NCI-H226 (cell line): ENCODE results near the gene CTSS.
"Not testable (repeated sequence)": the region's sequence is repeated elsewhere in the genome, so short reads cannot be mapped to it uniquely, and the experiment has no call there.

Experiments used
- DNase-seq: peaks from one replicate; pipeline ENCODE4 v3.0.0-alpha.2; 2015

The CTSS gene

GRCh38 chr1:150765296-150765976 is at the start of gene CTSS:
TSS of gene CTSS (minus strand) at chr1:150765778. CDS start at chr1:150764763, 1,015 bp downstream.
- DNase-seq, result no peak

GRCh38 chr1:150813028-150813707 is 47.6 kb upstream of the CTSS start:
- DNase-seq, result peak; percentile 24

GRCh38 chr1:150810958-150811659 is 45.5 kb upstream of the CTSS start:
- no peak for DNase-seq

GRCh38 chr1:150809651-150810050 is 44.1 kb upstream of the CTSS start:
- DNase-seq, result no peak

- DNase-seq, result no peak
Observed at GRCh38 chr1:150808846-150809245, 43.3 kb upstream of the CTSS start.

GRCh38 chr1:150808121-150808520 is 42.5 kb upstream of the CTSS start, which contains the start of gene CTSK:
TSS of gene CTSK (minus strand) at chr1:150808260. CDS start at chr1:150806805, 1,455 bp downstream.
- DNase-seq, result no peak

- no peak for DNase-seq
Observed at GRCh38 chr1:150807249-150808023, 41.9 kb upstream of the CTSS start.

GRCh38 chr1:150805899-150806298 is 40.3 kb upstream of the CTSS start:
- DNase-seq, result no peak

- no peak for DNase-seq
Observed at GRCh38 chr1:150804671-150805070, 39.1 kb upstream of the CTSS start.

GRCh38 chr1:150799089-150799488 is 33.5 kb upstream of the CTSS start:
- DNase-seq, result no peak

GRCh38 chr1:150798525-150798924 is 32.9 kb upstream of the CTSS start:
- no peak for DNase-seq

- no peak for DNase-seq
Observed at GRCh38 chr1:150796374-150796773, 30.8 kb upstream of the CTSS start.

GRCh38 chr1:150793778-150794177 is 28.2 kb upstream of the CTSS start:
- not testable (repeated sequence) for DNase-seq

- DNase-seq, result no peak
Observed at GRCh38 chr1:150793221-150793620, 27.6 kb upstream of the CTSS start.

- DNase-seq, result no peak
Observed at GRCh38 chr1:150791585-150791984, 26.0 kb upstream of the CTSS start.

GRCh38 chr1:150789396-150789795 is 23.8 kb upstream of the CTSS start:
- DNase-seq, result no peak

- DNase-seq, result no peak
Observed at GRCh38 chr1:150788946-150789345, 23.4 kb upstream of the CTSS start.

- no peak for DNase-seq
Observed at GRCh38 chr1:150787455-150787854, 21.9 kb upstream of the CTSS start.

GRCh38 chr1:150780510-150780909 is 14.9 kb upstream of the CTSS start:
- DNase-seq, result no peak

GRCh38 chr1:150778409-150778808 is 12.8 kb upstream of the CTSS start:
- no peak for DNase-seq

GRCh38 chr1:150777544-150777943 is 12.0 kb upstream of the CTSS start:
- no peak for DNase-seq

GRCh38 chr1:150775931-150776505 is 10.4 kb upstream of the CTSS start:
- DNase-seq, result not testable (repeated sequence)

GRCh38 chr1:150775276-150775675 is 9.7 kb upstream of the CTSS start:
- no peak for DNase-seq
